DMS79 treated with DMSO at 0.1 percent for 48 hours (cell line): Measurements from ENCODE around the gene PROP1.
"Not testable (repeated sequence)": the region's sequence is repeated elsewhere in the genome, so short reads cannot be mapped to it uniquely, and the experiment has no call there.

Source experiments
- DNase-seq: peaks from one replicate; lab custom pipeline; 2025; lab: John Stamatoyannopoulos, UW

PROP1 gene

DNA sequence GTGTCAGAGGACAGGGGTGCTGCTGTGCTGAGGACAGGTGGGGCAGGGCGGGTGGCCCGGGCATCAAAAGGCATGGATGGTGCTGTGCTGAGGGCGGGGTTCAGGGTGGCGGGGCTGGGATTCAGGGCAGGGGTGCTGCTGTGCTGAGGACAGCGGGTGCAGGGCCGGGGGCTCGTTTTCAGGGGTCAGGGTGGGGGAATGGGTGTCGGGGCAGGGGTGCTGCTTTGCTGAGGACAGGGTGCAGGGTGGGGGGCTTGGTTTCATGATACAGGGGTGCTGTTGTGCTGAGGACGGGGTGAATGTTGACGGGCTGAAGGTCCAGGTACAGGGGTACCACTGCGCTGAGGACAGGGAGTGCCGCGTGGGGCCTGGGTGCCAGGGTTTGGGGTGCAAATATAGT, 50.9 kb downstream of the PROP1 start:
- DNase-seq, result not testable (repeated sequence)

DNA sequence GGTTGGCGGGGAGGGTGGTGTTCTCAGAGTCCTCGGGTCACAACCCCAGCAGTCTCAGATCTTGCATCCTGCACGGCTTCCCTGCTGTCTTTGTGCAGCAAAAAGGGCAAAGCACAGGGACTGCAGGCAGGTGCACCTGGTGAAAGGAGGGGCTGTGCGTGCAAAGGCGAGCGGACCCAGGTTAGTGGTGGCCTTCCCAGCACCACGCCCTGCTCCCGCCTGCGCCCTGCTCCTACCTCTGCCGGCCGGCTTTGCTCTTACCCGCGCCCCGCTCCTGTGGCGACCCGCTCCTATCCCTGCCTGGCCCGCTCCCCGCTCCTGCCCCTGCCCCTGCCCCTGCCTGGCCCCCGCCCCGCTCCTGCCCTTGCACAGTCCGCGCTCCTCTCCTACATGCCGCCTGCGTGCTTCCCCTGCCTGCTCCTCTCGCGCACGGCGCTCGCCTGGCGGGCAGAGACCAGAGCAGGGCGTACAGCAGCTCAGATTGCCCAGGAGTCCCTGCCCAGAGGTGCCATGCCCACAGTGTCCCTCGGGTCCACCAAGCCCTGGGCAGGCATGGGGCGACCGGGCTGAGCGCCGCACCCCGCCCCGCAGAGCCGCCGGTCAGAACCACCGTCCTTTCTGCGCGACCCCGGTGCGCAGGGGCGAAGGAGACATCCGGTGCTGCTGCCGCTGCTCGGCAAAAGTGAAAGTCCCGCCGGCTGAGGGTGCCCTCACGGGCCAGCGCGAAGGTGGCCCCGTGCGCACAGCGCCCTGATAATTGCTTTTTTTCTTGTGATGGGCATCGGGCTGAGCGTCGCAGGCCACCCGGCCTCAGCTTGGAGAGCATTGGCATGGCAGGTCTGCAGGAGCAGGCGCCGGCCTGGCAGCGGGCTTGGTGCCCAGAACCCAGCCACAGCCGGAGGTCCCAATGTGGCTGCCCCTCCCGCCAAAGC, 52.0 kb downstream of the PROP1 start:
- peak; percentile 15 for DNase-seq

- DNase-seq, result not testable (repeated sequence)
Measured at GRCh38 chr5:177942896-177943295, 53.1 kb downstream of the PROP1 start.
